ENCODE measurements around the gene RNU1-2. TPM values are rescaled to one million over a fixed set of nuclear protein-coding genes. Genes with fewer than 3 reads are reported as not detected.
A peak's percentile ranks its signal among the peaks of the same experiment; 100 is the strongest.

RNU1-2 gene
- total and polyA plus RNA-seq, 2 of the 8 experiments (the other 6 are each of a cell fraction or from before 2014, with no cell fraction given): 145 to 1,303 TPM

GRCh38 chr1:16921391-16922185 lies 25.8 kb downstream of the RNU1-2 start, which contains the start of gene CROCC:
Gene CROCC (plus strand): TSS chr1:16921931. CDS start chr1:16922019, 88 bp downstream.
- Histone ChIP-seq H3K4ac (replicated peaks; ENCODE audit: insufficient read length, low read depth, low read length) (peak within 1 kb of the TSS; percentile 95), H3K36me3 (ENCODE audit: control insufficient read depth in 2 of 4, insufficient read depth in 4 of 4, low read length in 3 of 4) (no peaks in the 10 kb centered on the region), H4K91ac (replicated peaks; ENCODE audit: insufficient read length, low read length) (peak within 1 kb of the TSS; percentile 83), H2AK5ac (ENCODE audit: low read depth, low read length) (no peak within 1 kb of the TSS), H3K9ac (replicated peaks in 1 of 4; ENCODE audit: extremely low read depth in 1 of 4, low read depth in 3 of 4, low read length in 3 of 4) (peak within 1 kb of the TSS in 3 of 4 experiments; percentile 9 to 45 (median 23); a peak in 4 of 7 replicates), H2BK15ac (ENCODE audit: low read length) (peak within 1 kb of the TSS; percentile 93; the same call in 1 of the 2 replicates), H3K27ac (ENCODE audit: low read depth, low read length) (0 out of 2 replicates have a peak within 1 kb of the TSS, but pooled peaks have one; percentile 32), H2BK120ac (replicated peaks; ENCODE audit: low read depth, low read length) (no peak within 1 kb of the TSS), H3K4me3 (ENCODE audit: extremely low read depth in 1 of 4, insufficient read depth in 2 of 4, low read depth in 3 of 4, low read length in 4 of 4) (peak within 1 kb of the TSS; percentile 42 to 79 (median 54)), H3K56ac (replicated peaks; ENCODE audit: insufficient read length, low read depth, low read length) (peak within 1 kb of the TSS; percentile 62), H3K79me1 (ENCODE audit: low read depth, low read length) (peaks cover 13% of the 10 kb centered on the region), H3K18ac (ENCODE audit: extremely low read depth, low read length) (peak within 1 kb of the TSS; percentile 55; the same call in 1 of the 2 replicates), H2AFZ (ENCODE audit: low read length) (peak within 1 kb of the TSS; percentile 60; the same call in 1 of the 2 replicates), H3K9me3 (ENCODE audit: insufficient read depth in 2 of 2, low read depth in 1 of 2, low read length in 1 of 2) (no peaks in the 10 kb centered on the region), H4K20me1 (replicated peaks in 1 of 2; ENCODE audit: control insufficient read depth in 1 of 2, insufficient read depth in 2 of 2, low read length in 2 of 2) (peaks cover 2% of the 10 kb centered on the region in 2 experiments), H4K5ac (ENCODE audit: insufficient read length, low read depth, low read length) (no peak within 1 kb of the TSS), H4K8ac (ENCODE audit: extremely low read depth, insufficient read depth, low read length) (peak within 1 kb of the TSS; percentile 69), H3K4me1 (replicated peaks in 1 of 4; ENCODE audit: control insufficient read depth in 3 of 4, insufficient read depth in 4 of 4, low read length in 3 of 4) (peaks cover 0 to 29% (median 16%) of the 10 kb centered on the region in 4 experiments; a peak in 6 of 7 replicates), H2BK20ac (ENCODE audit: low read length) (0 out of 2 replicates have a peak within 1 kb of the TSS, but pooled peaks have one; percentile 32), H3K79me2 (ENCODE audit: control insufficient read depth in 1 of 2, insufficient read depth in 2 of 2, low read length in 2 of 2) (peaks cover 0 to 23% of the 10 kb centered on the region in 2 experiments; a peak in 2 of 4 replicates), H3K4me2 (ENCODE audit: insufficient read depth in 1 of 2, low read depth in 2 of 2, low read length in 2 of 2) (peak within 1 kb of the TSS; percentile 82 to 90), H2BK5ac (ENCODE audit: low read depth, low read length) (peak within 1 kb of the TSS; percentile 71; the same call in 1 of the 2 replicates), H2BK12ac (ENCODE audit: low read depth, low read length) (peak within 1 kb of the TSS; percentile 75; the same call in 1 of the 2 replicates), H3K23ac (ENCODE audit: insufficient read length) (peak within 1 kb of the TSS; percentile 84), H3K23me2 (ENCODE audit: low read depth, low read length) (peaks cover 4% of the 10 kb centered on the region; the same call in 1 of the 2 replicates), H3K14ac (ENCODE audit: insufficient read length) (no peak within 1 kb of the TSS), H3K27me3 (replicated peaks in 1 of 4; ENCODE audit: control insufficient read depth in 3 of 4, extremely low read depth in 1 of 4, insufficient read depth in 3 of 4, low read length in 3 of 4) (no peaks in the 10 kb centered on the region)
- 10% methylated on average over 17 of the region's 17 CpGs; no CpG with 5 or more reads in 1 of the 2 experiments for WGBS, 2 experiments (ENCODE audit: extremely low coverage in 1 of 2, insufficient coverage in 1 of 2, insufficient read length in 1 of 2, insufficient replicate concordance in 2 of 2, low coverage in 1 of 2, low lambda C conversion rate in 2 of 2, missing lambda C conversion rate in 1 of 2)
- peak; percentile 75 to 88 for DNase-seq (ENCODE audit: low read depth in 1 of 2, low spot score in 2 of 2)
- POLR2A ChIA-PET (ENCODE audit: partially characterized antibody): interaction anchor here (0.7 to 1.4 kb wide), 8 partner anchors 10 to 91 kb away, joined by 3 to 10 read pairs (median 3); partner anchors contain the start of genes MFAP2 and RNU1-2
- peak; percentile 98 for FAIRE-seq
- CTCF ChIA-PET (ENCODE audit: partially characterized antibody): interaction anchor here (0.7 to 1.6 kb wide), 11 partner anchors 9 to 301 kb away, joined by 3 to 6 read pairs (median 4); no protein-coding TSS in a partner anchor
- TF ChIP-seq CREB1 (IDR thresholded peaks at IDR 0.05) (no peak), SP1 (IDR thresholded peaks at IDR 0.05; ENCODE audit: low read depth, low read length) (peak; percentile 93), TAF1 (IDR thresholded peaks at IDR 0.05; ENCODE audit: low read depth, low read length) (peak; percentile 60; the same call in 1 of the 2 replicates), TCF12 (IDR thresholded peaks at IDR 0.05; ENCODE audit: low read depth, low read length) (0 out of 2 replicates have a peak, but pooled peaks have one; percentile 80), TBP (IDR thresholded peaks at IDR 0.05; ENCODE audit: low read depth, low read length) (peak; percentile 73; the same call in 1 of the 2 replicates), KDM1A (IDR thresholded peaks at IDR 0.05; ENCODE audit: borderline replicate concordance, low read length) (no peak), GABPA (IDR thresholded peaks at IDR 0.05; ENCODE audit: borderline replicate concordance, insufficient read depth, low read length) (no peak), EZH2 (IDR thresholded peaks at IDR 0.05; ENCODE audit: low read depth, low read length, severe bottlenecking) (no peak), ASH2L (IDR thresholded peaks at IDR 0.05; ENCODE audit: low read length) (peak; percentile 70), POLR2A (IDR thresholded peaks at IDR 0.05; ENCODE audit: control extremely low read depth in 1 of 2, low read depth in 2 of 2, low read length in 2 of 2) (peak in 1 of 2 experiments; percentile 83; a peak in 2 of 3 replicates)
- TF ChIP-seq, protein P1, sequence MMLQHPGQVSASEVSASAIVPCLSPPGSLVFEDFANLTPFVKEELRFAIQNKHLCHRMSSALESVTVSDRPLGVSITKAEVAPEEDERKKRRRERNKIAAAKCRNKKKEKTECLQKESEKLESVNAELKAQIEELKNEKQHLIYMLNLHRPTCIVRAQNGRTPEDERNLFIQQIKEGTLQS (IDR thresholded peaks at IDR 0.05; ENCODE audit: insufficient read depth, low read depth, low read length): peak; percentile 53; the same call in 1 of the 2 replicates

Data from H1 (cell line).